OCI-M2 (cell line): ENCODE results near the gene HERPUD2.
A peak's percentile ranks its signal among the peaks of the same experiment; 100 is the strongest.
"Not testable (repeated sequence)": the region's sequence is repeated elsewhere in the genome, so short reads cannot be mapped to it uniquely, and the experiment has no call there.

ENCODE experiments used
- DNase-seq: peaks from one replicate; lab custom pipeline; 2025; ENCODE audit not compliant: unreplicated experiment; lab: John Stamatoyannopoulos, UW

The HERPUD2 gene

DNA sequence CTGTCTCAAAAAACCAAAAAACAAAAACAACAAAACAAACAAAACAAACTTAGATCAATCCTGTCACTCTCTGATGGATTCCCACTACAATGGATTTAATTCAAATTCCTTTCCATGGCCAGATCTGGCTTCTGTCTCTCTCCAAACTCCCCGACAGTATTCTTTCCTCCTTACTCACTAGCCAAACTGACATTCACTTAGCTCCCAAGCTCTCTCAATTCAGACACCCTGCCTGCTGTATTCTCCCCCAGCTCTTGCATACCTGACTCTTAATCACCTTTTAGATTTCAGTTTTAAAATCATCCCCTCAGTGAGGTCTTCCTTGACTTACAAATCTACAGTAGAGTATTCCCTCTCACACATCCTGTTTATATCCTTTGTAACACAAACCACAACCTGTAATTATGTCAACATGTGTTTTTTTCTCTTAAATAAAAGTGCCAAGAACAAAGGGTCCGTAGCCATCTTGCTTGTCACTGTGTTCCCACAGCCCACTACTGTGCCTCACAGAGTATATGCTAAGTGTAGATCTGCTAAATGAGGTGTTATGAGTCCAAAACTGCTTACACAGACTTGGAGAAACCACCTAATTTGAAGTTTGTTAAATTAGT is 14.4 kb downstream of the HERPUD2 start:
- no peak for DNase-seq

GRCh38 chr7:35677582-35678356 is 17.2 kb downstream of the HERPUD2 start:
- no peak for DNase-seq

DNA sequence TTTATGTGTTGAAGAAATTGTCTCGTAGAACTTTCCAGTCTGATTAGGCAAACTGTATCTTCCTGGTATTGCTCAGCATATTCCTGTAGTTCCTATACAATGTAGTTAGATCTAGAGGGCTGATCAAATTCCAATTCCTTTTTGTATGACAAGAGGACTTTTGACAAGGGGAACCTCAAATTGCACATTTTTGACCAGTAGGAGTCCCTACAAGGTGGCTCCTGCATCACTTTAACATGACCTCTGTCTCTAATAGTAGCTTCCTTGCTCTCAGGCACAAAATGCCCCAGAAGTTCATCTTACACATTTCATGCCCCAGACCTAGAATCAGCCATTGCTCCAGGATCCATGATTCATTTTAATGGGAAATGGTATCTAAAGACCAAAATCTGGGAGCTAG is 18.7 kb downstream of the HERPUD2 start:
- no peak for DNase-seq

DNA sequence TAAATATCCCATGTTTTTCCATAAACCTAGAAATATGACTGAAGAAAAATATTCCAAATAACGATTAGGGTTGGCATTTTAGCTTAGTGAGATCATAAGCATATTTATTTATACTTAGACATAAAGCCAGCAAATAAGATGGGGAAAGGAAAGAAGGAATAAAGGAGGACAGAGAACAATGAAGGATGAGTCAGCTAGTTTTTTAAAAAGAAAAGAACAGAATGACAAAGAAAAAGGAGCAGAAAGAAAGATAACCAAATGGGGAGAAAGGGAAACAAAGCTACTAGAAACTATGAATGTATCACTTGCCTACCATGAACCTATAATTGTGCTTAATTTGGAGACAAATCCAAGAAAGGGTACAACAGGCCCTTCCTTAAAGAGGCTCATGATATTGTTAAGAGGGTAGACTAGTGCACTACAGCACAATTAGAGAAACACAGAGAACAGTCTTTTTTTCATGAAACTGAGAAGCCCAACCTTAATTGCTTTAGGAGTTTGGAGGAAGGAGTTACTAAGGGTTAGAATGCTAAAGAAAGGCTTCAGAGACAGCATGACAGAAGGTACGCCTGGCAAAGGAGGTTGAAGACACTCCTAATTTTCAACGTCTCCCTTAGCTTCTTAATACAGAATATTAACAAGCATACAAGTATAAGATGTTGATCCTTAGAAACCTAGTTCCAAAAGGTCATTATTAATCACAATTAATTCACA is 23.9 kb downstream of the HERPUD2 start:
- no peak for DNase-seq

GRCh38 chr7:35660411-35660810 is 34.5 kb downstream of the HERPUD2 start:
- DNase-seq, result not testable (repeated sequence)

GRCh38 chr7:35658606-35659201 is 36.2 kb downstream of the HERPUD2 start:
- no peak for DNase-seq

DNA sequence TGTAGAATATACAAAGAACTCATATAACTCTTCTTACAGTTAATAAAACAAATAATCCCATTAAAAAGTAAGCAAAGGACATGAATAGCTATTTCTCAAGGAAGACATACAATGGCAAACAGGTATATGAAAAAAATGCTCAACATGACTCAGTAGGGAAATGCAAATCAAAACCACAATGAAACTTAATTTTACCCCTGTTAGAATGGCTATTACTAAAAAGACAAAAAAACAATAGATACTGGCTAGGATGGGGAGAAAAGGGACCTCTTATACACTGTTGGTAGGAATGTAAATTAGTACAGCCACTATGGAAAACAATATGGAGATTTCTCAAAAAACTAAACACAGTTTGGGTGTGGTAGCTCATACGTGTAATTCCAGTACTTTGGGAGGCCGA is 37.8 kb downstream of the HERPUD2 start:
- DNase-seq, result no peak

- not testable (repeated sequence) for DNase-seq
Observed at GRCh38 chr7:35654558-35654957, 40.4 kb downstream of the HERPUD2 start.

- DNase-seq, result no peak
Observed at GRCh38 chr7:35652124-35652523, 42.8 kb downstream of the HERPUD2 start.

GRCh38 chr7:35650751-35651150 is 44.2 kb downstream of the HERPUD2 start:
- no peak for DNase-seq

DNA sequence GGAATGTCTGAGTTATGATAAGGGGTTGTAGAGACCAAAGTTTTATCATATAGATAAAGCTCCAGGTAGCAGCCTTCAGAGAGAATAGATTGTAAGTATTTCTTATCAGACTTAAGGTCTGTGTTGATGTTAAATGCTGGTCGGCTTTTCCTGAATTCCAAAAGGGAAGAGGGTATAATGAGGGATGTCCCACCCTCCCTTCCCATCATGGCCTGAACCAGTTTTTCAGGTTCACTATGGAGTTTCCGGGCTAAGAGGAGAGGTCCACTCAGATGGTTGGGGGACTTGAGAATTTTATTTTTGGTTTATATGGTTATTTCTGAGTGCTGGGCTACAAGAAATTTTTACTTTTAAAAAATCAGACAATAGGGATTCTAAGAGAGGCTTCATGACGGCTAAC is 45.2 kb downstream of the HERPUD2 start:
- no peak for DNase-seq

DNA sequence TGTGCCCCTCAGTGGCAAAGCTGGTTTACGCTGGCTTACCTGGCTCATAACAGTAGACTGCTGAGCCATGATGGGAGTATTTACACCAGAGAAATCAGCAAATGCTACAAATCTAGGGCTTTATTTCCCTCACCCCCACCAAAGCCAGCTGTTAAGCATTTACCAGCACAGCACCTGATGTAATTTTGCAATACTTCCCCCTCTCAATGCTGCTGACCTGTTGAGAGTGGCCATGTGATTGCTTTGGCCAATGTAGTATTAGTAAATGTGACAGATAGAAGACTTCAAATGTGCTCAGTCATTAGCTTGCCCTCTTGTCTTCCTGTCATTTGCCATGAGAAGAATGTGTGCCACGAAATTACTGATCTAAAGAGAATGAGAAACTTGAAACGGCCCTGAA is 46.6 kb downstream of the HERPUD2 start:
- no peak for DNase-seq

DNA sequence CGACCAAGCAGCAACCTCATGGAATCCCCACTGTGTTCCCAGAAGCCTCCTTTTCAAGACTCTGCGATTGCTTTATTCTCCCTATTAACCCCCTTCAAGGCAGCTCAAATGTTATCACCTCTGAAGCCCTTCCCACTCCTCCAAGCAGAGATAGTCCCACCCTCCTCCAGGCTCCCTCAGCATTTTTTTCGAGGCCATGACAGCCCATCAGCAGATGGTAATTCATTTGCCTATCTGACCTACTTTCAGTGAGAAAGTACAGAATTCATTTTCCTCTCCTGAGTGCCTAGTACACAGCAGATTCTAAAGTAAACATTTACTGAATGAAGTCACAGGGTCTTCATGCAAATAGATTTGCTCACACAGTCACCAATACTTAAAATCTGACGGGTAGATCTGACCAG is 47.8 kb downstream of the HERPUD2 start:
- no peak for DNase-seq

DNA sequence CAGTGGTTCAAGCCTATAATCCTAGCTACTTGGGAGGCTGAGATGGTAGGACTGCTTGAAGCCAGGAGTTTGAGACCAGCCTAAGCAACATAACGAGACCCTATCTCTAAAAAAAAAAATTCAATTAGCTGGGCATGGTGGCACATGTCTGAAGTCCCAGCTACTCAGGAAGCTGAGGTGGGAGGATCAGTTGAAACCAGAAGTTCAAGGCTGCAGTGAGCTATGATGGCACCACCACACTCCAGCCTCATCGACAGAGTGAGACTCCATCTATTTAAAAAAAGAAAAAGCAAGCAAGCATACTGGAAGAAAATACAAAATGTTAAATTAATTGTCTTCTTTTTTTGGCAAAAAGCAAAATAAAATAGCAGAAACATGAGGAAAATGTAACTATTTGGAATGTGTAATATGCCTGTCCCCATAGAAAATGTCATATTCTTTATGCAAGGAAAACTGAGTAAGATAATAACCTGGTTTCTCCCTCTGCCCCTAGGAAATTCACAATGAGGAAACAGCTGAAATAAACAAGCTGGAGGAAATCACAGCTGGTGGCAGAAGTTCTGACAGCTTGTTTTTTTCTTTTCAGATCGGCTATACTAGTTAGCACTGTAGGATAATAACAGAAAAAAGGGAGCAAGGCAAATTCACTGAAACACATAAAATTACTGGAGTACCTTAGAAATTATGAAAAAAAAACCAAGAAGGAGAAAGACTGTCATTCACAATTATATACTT is 48.5 kb downstream of the HERPUD2 start:
- DNase-seq, result no peak

DNA sequence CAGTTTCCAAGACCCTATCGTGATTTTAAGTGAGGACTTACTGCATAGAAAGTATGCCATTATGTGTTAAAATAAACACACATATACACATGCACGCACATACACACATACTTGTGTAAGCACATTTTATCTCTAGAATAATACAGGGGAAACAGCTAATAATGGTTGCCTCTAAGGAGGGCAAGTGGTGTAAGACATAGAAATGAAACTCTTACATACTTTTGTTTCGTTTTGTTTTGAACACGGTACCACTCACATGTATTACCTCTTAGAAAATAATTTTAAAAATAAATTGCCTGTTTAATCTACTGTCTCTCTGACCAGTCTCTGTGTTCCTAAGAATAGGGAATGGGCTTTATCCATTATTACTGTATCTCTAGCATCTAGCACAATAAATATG is 49.2 kb downstream of the HERPUD2 start:
- DNase-seq, result no peak

GRCh38 chr7:35630024-35630972 is 64.6 kb downstream of the HERPUD2 start:
- no peak for DNase-seq

DNA sequence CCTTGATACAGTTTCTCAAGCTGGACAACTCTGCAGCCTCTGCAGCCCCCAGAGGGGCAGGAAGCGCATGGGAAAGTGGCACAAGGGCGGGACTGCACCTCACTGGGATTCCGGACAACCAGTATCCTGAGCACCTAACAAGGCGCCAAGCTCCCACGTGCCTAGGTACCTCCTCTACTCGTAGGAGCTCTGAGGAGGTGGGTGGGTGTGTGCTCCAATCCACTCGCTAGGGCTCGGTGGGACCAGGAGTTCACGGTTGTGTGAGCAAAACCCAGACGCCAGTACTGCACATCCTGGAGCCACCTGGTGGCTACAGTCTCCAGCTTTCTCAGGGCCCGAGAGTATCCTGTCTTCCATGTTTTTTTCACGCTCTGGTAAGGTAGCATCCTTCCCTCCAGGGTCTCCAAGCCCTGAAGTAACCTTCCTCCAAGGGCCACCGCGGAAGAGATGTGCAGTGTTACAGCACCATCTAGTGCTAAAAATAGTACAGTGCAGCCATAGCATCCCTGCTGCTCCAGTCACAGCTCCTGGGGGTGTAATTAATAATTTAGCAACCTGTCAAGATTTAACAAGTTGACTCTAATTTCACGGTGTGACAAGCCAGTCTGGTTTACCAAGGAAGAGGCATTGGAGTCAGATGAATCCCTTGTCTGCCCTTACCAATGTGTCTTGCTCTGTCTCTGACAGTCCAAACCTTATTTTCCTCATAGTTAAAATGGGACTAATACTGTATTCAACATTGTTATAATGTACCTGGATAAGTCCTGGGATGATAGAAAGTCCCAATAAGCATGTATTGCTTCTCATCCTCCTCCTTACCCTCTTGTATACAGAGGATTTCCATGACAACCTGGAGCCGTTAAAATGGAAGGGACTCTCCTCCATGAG is 70.4 kb downstream of the HERPUD2 start:
- DNase-seq, result peak; percentile 11

DNA sequence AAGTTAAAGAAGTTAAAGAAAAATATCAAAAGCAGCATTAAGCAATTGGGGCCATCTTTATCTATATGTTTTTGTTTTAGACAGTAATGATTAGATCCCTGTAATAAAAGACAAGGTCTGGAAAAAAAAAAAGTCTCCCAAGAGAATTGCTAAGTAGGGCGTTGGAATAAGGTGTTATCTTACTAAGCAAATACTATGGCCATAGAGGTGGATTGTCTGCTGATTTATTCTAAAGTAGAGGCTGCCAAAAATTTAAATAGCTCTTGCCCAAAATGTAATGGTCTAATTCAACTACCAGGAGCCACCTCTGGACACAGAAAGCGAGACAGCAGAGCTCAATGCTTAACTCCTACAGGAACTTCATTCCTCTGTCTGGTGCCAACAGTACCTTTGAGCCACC is 71.6 kb downstream of the HERPUD2 start:
- DNase-seq, result no peak

DNA sequence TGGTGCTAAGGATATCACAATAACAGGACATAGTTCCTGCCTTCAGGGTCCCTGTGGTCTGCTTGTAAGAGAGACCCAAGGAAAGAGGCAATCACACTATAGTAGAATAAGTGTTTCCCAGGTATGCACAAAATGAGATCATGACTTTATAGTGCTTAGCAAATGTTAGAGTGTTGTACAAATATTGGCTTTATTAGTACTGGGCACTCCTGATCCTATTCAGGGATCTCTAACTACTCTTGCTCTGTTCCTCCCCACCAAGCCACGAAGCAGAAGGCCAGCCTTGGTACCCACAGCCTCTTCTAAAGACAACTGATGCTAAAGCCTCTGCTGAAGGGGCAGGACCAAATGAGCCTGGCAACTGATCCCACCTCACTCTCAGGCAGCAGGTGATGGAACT is 75.1 kb downstream of the HERPUD2 start:
- no peak for DNase-seq
